Spleen (tissue), 7 donors: ENCODE data around the gene TSR2.

ENCODE experiments used
- CTCF ChIP-seq, 11 experiments: fragments of 200-600 bp in 7 of 11; fragments of 450-650 bp in 4 of 11; sonication (generic) in 4 of 11; IDR thresholded peaks in 8 of 11; conservative IDR thresholded peaks in 3 of 11; 1 replicate in 7 of 11; 2 replicates in 4 of 11; pipeline versions ENCODE4 v1.4.0 to v1.8.0; 2016 to 2021; ENCODE audit warnings: antibody characterized with exemption in 11 of 11, inconsistent platforms in 4 of 11, mild to moderate bottlenecking in 1 of 11
- POLR2A ChIP-seq, 3 donors: fragments of 450-650 bp; IDR thresholded peaks; one replicate each; pipeline ENCODE4 v1.5.1; 2017; ENCODE audit warnings: antibody characterized with exemption in 3 of 3, mild to moderate bottlenecking in 1 of 3
- donor health status: DM: no; HTN: no; CAD: no; lungs with moderate emphysema.
- donor health status: DM: no; HTN: no; CAD: no.
- donor health status: DM: no; HTN: no; CAD: no.

- no peak for TF ChIP-seq CTCF (IDR thresholded peaks at IDR 0.05 in 8 of 11, conservative IDR thresholded peaks at IDR 0.05 in 3 of 11)
- no peak for TF ChIP-seq POLR2A (IDR thresholded peaks at IDR 0.05)
Measured at GRCh38 chrX:54435121-54435520, 5.1 kb upstream of the TSR2 start.
